T-helper 2 cell treated with Interferon-gamma antibody and Interleukin-4, amounts not matched to agents 100 ng/mL and 5 ng/mL, for 36 hours (primary cell): ENCODE data around the gene ACLY. TPM values are rescaled to one million over a fixed set of nuclear protein-coding genes. Genes with fewer than 3 reads are reported as not detected.
"Not testable (repeated sequence)": the region's sequence is repeated elsewhere in the genome, so short reads cannot be mapped to it uniquely, and the experiment has no call there.

Experiments used
- intact Hi-C: fragments of 100-400 bp; cut with micrococcal nuclease; formaldehyde crosslinking; loops from one replicate; pipeline ENCODE4 v1.15.1; 2023
- total RNA-seq: library from RNA; stranded (reverse); gene quantifications from 2 replicates; pipeline ENCODE4 v1.2.3, GENCODE V29; 2022

The ACLY gene
- total RNA-seq, 1 donor from 2014 or later: 188 TPM

GRCh38 chr17:41880130-41880529 lies 38.6 kb downstream of the ACLY start:
- intact Hi-C loops: no loop called here

DNA sequence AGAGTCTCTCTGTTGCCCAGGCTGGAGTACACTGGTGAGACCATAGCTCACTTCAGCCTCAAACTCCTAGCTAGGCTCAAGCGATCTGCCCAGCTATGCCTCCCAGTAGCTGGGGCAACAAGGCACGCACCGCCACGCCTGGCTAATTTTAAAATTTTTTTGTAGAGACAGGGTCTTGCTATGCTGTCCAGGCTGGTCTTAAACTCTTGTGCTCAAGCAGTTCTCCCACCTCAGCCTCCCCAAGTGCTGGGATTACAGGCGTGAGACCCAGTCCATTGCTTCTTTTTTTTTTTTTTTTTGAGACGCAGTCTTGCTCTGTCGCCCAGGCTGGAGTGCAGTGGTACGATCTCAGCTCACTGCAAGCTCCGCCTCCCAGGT lies 44.5 kb downstream of the ACLY start:
- intact Hi-C loops: not testable (repeated sequence)

DNA sequence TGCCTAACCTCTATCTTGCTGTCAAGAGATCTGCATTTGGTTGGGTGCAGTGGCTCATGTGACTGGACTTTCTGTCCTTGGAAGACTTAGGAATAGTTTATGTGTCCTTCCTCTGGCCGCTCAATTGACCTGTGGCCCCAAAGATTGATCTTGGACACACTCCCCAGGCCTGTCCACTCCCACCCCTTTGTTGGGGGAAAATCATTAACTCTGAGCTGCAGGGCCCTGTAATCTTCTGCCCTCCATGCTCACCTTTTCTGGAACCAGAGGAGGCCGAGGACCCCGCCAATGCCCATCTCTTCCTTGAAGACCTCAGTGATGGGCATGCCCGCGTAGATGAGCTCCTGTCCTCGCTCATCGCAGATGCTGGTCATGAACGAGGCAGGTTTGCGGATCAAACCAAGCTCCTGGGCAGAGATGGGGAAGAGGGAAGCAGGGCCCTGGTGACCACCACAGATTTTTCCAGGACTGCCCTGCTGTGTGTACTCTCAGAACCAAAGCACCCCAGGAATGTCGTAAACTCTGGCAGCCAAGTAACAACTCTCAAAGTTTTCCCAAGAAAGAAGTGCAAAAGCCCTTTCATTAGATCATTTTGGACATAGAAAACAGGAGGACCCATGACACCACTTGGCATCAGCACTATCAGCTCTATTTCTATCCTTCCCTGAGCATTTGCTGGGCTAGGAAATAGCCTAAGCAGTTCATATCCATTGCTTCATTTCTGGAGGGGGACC lies 45.0 kb downstream of the ACLY start:
- intact Hi-C loops: no loop called here

DNA sequence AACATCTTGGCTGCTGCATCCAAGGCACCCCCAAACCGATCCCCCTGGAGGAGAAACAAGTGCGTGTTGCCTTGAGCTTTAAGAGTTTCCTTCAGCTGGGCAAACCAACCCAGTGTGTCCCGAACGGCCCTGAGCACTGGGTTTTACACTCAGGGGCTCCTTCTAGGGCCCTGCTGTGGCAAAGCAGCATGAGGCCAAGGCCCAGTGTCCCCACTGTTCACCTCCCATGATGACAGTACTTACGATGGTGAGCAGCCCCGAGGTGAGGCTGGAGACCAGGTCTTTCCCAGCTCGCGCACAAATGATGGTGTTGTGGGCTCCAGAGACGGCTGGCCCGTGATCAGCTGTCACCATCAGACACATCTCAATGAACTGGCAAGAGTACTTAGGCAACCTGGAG lies 47.0 kb downstream of the ACLY start:
- intact Hi-C loops: no loop called here

GRCh38 chr17:41870627-41871026 lies 48.1 kb downstream of the ACLY start:
- intact Hi-C loops: no loop called here

GRCh38 chr17:41870097-41870496 lies 48.7 kb downstream of the ACLY start:
- intact Hi-C loops: no loop called here

DNA sequence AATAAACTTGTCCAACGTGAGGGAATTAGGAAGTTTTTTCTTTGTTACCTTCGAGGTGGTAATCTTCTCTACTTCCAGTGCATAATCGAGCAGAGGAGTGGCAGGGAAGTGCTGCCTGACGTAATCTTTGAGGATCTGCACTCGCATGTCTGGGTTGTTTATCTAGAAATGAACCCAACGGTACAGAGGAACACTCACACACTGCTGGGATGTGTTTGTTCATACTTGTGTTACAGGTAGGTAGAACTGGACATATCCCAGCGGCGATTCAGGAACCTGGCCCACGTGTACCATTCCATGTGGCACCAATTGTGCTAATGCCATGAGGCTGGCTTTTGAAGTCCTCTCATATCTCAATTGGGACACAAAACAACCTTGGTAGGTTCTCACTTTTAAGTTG lies 49.3 kb downstream of the ACLY start:
- intact Hi-C loops: no loop called here

DNA sequence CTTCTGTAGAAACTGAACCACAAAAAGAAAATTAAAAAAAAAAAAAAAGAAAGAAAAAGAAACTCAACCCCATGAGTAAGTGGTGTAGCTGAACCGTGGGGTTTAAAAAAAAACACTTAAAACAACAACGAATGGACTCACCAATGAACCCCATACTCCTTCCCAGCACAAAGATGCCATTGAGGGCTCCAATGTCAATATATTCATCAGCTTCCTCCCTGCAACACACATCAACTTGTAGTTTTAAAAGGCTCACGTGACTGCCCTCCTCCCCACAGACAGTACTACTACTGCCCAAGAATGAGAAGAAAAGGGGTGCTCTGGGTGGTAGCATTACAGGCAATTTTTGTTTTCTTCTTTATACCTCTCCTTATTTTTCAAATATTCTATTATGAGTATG lies 50.2 kb downstream of the ACLY start:
- intact Hi-C loops: no loop called here

DNA sequence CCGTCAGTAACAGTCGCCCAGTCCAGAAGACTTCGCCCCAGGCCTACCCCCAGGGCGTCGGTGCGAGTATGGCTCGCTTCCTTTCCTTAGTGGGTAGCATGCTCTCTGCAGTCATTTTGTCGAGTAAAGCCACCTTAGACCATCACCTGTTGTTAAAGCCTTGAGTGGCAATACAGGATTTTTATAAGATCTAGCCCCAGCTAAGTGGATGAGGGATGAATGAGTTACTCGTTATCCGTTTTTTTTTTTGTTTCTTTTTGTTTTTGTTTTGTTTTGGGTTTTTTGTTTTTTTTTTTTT lies 53.2 kb downstream of the ACLY start:
- intact Hi-C loops: loop anchor here (1.0 to 2.0 kb wide), 4 partner anchors 53 to 151 kb away; partner anchors contain the start of genes ACLY, CNP, DNAJC7 and P3H4

DNA sequence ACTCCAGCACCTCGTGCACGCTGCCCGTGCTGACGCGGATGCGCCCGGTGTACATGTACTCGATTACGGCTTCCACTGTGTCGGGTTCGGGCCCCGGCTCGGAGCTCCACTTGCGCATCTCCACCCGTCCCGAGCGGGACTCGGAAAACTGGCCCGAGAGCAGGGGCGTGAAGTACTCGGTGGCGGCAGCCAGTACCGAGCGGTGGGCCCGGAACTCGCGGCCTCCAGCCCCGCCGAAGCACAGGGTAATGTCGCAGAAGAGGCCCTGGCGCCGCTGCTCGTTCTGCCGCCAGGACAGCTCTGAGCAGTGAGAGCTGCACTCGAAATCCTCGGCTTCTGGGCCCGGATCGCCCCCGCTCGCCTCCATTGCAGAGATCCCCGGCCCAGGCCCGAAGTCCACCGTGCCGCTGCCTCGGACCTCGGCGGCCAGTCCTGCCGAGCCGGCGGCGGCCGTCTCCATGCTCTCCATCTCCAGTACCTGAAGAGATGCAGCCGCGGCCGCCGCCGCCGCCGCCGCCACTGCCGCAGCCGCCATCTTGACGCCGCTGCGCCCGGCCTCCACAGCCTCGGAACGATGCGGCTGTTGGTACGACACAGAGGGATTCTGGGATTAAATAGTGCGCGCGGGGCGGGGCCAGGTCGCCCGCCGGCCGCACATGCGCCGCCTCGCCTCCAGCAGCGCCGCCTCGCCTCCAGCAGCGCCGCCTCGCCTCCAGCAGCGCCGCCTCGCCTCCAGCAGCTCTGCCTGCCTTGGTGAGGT lies 53.7 kb downstream of the ACLY start, which contains the start of gene KLHL11:
Gene KLHL11 (minus strand): TSS at position 588 of the 760 bp plus-strand sequence. CDS start 53 bp downstream, at position 535.
- intact Hi-C loops: loop anchor here (1.0 to 2.0 kb wide), 4 partner anchors 54 to 152 kb away; partner anchors contain the start of genes ACLY, CNP, DNAJC7 and P3H4

DNA sequence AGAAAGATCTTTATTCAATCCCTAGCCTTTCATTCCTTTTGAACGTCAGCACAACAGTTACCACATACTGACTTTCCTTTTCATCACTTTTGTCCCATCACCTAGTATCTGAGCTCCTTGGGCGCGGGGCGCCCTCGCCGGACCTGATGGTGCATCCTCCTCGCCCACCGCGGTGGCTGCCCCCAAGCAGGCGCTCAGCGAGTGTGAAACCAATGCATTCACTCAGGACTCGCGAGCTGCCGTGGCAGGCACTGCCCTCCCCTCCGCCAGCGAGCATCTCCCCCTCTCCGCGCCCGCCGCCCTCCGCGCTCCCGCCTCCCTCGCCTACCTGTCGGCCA lies 54.3 kb downstream of the ACLY start:
- intact Hi-C loops: loop anchor here (2.0 kb wide), 3 partner anchors 54 to 152 kb away; partner anchors contain the start of genes ACLY, DNAJC7 and P3H4

GRCh38 chr17:41863074-41863848 lies 55.5 kb downstream of the ACLY start:
- intact Hi-C loops: no loop called here

DNA sequence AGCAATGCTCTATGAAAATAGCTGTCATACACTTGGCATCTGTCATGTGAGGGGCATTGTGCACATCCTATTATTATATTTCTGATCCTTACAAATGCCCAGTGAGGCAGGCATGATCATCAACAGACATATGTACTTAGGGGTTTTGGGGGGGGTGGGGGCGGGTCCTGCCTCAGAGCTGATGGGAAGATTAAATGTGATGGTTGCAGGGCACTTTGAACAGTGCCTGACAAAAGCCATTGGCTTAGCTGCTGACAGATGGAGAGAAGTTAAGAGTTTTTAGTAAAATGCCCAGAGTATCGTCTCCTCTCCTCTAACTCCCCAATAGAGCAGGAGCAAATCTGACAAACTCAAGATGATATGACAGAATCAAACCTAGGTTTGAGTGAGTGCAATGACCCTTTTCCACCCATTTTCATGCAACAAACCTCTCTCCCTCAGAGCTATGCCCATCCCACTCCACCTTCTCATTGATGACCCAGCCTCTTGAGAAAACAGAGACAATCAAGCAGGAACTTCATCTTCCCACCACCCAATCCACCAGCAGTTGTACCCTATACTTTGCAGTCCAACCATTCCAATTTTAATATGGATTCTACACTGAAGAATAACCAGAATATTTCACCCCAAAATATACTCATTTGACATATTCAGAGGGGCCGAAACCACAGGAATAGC lies 58.4 kb downstream of the ACLY start:
- intact Hi-C loops: no loop called here

DNA sequence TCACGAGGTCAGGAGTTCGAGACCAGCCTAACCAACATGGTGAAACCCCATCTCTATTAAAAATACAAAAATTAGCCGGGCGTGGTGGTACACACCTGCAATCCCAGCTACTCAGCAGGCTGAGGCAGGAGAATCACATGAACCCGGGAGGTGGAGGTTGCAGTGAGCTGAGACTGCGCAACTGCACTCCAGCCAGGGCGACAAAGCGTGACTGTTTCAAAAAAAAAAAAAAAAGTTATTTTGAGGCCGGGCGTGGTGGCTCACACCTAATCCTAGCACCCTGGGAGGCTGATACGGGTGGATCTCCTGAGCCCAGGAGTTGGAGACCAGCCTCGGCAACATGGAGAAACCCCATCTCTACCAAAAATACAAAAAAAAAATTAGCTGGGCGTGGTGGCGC lies 67.4 kb downstream of the ACLY start:
- intact Hi-C loops: not testable (repeated sequence)

GRCh38 chr17:41849251-41849990 lies 69.3 kb downstream of the ACLY start:
- intact Hi-C loops: no loop called here

GRCh38 chr17:41848788-41849187 lies 70.0 kb downstream of the ACLY start:
- intact Hi-C loops: no loop called here

DNA sequence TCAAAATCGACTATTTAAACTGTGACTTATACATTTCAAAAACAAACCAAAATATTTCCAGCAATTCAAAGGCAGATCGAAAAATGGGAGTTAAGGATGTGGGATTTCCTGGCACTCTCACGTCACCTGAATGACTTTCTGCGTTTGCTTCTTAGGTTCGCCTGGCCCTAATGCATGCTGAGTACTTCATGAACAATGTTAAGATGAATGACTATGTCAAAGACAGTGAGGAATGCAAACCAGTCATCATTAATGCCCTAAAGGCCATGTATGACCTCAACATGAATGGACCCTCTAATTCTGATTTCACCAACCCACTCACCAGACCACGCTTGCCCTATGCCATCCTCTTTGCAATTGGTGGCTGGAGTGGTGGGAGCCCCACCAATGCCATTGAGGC lies 73.8 kb downstream of the ACLY start:
- intact Hi-C loops: no loop called here

DNA sequence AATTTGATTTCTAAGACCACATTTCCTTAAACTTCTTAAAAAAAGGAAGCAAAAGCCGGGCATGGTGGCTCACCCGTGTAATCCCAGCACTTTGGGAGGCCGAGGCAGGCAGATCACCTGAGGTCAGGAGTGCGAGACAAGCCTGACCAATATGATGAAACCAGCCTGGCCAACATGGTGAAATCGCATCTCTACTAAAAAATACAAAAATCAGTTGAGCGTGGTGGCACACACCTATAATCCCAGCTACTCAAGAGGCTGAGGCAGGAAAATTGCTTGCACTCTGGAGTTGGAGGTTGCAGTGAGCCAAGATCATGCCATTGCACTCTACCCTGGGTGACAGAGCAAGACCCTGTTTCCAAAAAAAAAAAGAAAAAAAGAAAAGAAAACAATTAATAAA lies 78.0 kb downstream of the ACLY start:
- intact Hi-C loops: not testable (repeated sequence)

GRCh38 chr17:41839448-41839847 lies 79.3 kb downstream of the ACLY start:
- intact Hi-C loops: not testable (repeated sequence)

GRCh38 chr17:41837761-41838538 lies 80.8 kb downstream of the ACLY start, which contains the start of gene KLHL10:
KLHL10 (plus strand) TSS chr17:41837825; CDS start chr17:41837933, 108 bp downstream.
- intact Hi-C loops: no loop called here
